ENCODE measurements around the gene GAP43.

GAP43 gene

DNA sequence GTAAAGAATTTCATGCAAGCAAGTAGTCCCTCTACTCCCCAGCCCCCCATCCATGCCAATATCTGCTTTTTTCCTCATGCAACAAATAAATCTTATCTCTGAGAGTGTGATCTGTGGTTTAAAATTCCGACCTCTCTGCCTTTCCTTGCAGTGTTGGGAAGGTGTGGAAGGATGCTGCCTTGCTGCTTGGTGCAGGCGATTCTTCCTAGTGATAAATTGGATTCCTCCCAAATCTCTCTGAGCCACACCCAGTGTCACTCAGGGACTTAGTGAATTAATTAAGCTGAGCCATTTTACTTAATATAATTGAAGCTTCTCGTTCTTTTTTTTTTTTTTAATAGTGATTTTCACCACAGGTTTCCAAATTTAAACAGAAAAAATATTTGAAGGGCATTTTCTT, 3.4 kb downstream of the GAP43 start:
- no peak for DNase-seq (ENCODE audit: low read depth in 2 of 3, low spot score in 1 of 3)

DNA sequence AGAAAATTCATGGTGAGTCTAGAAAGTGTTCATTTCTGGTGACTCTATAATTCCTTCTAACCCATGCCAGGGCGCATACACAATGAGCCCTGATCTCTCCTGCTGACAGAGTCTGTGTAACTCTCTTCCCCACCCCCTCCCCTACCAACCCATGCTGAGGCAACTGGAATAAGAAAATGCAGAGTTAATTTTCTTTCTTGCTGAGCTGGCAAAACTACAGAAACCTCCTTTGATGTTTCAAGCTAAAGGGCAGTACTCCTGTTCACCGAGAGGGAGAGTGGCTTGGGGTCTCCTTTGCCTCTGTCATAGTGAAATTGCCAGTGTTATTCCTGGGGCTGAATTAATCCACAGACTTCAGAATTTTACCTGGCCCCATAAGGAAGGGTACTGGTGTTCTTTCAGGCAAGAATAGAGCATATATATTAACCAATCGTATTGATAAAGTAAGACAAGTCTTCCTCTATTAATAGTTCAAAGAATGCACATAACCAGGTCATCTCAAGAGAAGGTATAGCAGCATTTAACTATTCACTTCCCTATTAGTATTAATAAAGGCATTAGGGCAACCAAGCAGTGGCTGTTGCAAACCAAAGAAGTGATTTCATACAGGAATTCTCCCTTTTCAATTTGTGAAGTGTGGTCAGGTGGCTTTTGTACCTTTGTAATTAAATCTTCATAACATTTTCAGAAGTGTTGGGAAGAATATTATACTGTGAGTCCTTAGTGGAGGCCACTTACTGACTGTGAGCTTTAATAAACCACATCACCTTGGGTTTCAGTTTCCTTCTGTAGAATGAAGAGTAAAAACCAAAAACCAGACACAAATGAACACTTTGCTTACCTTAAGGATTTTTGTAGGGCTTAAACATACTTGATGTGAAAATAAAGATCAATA, 4.1 kb downstream of the GAP43 start:
- no peak for DNase-seq (ENCODE audit: low read depth in 2 of 3, low spot score in 1 of 3)

DNA sequence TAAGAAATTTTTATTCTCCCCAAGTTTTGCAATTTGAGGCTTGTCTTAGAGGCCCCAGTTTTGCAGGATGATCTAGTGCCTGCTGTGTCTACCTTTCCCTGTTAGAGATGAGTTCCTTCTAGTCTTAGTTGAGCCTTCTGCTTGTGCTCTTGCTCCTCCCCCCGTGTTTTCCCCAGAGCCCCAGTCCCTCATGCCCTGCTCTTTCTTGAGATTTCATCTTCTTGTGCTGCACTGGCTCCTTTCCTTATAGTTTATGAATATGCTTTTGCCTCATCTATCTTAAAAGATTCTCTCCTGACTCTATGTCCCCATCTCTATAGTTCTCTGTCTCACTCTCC, 4.7 kb downstream of the GAP43 start:
- no peak for DNase-seq (ENCODE audit: low read depth in 2 of 3, low spot score in 1 of 3)

DNA sequence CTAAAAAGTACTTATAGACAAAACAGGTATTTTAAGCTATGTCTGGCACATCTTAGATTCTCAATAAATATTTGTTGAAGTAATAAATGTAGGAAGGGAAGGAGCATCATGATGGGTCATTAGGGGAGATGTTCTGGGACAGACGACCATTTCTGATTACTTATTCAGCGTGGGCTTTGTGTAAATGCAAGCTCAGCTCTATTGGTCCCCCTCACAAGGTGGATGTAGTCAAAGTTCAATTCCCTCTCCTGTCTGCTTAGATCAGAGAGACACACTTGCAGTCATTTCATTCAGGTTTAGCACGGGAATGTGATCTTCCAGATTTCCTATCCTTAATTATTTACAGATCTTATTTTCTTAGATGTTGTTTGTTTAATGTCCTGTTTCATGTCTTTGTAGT, 7.5 kb downstream of the GAP43 start:
- no peak for DNase-seq (ENCODE audit: low read depth in 2 of 3, low spot score in 1 of 3)

DNA sequence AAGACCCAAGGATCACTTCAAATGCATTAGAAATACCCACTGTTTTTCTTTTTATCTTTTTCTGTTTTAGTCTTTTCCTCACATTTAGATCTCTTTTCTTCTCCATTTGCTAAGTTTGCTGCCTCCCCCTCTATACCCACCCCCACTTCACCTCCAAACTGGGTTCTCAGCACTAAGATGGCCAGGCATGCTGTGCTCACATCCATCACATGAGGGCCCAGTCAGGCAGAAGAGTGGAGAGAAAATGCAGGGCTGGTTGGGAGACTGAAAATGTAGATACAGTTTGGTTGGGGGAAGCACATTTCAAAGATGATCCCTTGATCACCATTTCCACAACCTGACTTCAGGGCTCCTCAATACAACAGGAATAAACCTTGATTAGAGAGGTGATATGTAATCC, 8.7 kb downstream of the GAP43 start:
- no peak for DNase-seq (ENCODE audit: low read depth in 2 of 3, low spot score in 1 of 3)

DNA sequence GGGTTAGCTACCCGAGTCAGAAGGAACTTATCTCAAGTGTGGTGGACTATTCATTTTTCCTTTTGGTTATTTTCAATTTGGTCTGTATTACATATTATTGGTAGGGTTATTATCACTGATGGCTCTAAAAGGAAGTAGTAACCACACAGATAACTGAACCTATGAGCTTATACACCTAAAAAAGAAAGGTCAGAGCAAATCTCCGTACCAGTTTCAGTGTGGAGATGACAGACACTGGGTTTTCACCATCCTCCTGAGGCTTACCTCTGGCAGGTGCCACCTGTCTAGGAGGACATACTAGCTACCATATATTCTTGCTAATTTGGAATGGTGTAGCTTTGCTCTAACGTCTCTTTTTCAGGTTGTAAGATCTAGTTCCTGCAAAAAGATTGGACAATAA, 10.2 kb downstream of the GAP43 start:
- no peak for DNase-seq (ENCODE audit: low read depth in 2 of 3, low spot score in 1 of 3)

DNA sequence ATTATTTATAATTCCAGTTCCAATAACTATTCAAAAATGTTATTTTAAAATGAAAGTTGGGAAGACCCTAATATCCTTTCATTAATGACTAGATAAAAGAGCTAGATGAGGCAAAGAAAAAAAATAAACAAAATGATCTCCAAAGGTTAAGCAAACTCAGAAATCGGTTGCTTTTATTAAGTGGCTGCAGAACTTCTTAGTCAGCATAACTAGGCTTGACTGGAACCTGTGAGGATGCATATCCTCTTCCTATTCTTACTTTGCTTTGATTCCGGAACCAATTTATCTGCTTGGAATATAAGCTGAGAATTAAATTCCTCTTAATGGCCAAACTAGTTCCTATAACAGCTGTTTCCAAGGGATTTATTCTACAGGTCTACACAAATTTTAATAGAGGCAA, 10.7 kb downstream of the GAP43 start:
- no peak for DNase-seq (ENCODE audit: low read depth in 2 of 3, low spot score in 1 of 3)

DNA sequence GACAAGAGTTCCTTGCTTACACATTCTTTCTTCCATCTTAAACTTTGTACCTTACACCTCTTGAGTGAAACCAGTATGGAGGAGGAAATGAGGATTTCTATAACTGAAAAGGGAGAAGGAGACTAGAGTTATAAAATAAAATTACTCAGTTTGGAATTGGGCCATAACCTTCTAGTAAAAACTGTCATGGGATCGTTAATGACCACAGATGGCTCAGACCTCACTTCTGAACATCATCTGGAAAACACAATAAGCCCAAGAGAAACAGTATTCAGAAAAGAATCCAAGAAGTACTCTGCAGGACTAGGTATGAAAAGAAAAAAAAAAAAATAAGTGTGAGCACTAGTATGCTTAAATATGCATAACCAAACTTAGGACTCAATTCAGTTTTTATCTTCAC, 12.1 kb downstream of the GAP43 start:
- DNase-seq (ENCODE audit: low read depth in 2 of 3, low spot score in 1 of 3), result no peak

DNA sequence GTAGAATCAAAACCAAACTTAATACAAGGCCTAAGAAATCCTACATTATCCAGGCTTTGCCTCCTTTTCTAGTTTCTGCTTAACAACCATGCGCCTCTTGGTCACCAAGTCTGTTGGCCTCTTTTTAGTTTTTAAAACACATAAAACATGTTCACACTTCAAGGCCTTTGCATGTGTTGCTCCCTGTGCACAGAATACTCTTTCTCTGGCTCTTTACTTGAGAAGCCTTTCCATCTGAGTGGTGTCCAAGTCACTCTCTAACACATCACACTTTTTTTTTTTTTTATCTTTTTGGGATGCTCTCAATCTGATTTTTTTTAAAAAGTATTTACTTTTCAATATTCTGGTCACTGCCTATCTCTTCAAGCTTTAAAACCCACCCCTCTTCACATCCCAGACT, 14.9 kb downstream of the GAP43 start:
- DNase-seq (ENCODE audit: low read depth in 2 of 3, low spot score in 1 of 3), result no peak

DNA sequence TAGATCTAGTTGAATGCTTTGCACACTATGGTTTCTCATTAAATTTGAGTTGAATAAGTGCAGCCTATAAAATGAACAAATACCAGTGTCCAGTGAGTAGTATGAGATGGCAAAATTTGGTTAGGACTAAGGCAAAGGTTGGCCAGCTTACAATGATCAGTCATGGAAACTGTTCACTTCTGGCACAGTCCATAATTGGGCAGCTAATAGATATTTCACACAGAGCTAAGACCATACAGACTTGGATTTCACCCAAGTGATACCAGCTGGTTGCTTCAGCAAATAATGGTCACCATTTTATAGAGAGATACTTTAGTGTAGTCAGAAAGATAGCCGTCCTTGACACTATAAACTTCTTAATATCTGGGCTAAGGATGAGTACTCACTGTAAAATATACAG, 15.7 kb downstream of the GAP43 start:
- no peak for DNase-seq (ENCODE audit: low read depth in 2 of 3, low spot score in 1 of 3)

DNA sequence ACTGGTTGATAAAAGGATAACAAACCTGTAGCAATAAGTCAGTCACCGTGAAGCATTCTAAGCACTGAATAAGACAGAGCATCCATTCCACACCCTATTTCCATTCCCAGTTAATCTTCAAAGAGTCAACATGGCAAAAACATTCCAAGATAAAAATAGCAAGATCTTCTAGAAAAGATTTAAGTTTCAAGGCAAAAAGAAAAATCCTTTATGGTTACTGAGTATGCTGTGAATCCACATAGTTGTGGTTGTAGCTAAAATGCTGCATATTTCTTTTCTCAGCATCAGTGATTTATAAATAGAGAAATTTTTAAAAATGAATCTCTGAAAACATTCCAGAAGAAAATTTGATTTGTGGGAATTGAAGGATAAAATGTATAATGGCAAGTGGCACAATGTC, 21.1 kb downstream of the GAP43 start:
- no peak for DNase-seq (ENCODE audit: low read depth in 2 of 3, low spot score in 1 of 3)

DNA sequence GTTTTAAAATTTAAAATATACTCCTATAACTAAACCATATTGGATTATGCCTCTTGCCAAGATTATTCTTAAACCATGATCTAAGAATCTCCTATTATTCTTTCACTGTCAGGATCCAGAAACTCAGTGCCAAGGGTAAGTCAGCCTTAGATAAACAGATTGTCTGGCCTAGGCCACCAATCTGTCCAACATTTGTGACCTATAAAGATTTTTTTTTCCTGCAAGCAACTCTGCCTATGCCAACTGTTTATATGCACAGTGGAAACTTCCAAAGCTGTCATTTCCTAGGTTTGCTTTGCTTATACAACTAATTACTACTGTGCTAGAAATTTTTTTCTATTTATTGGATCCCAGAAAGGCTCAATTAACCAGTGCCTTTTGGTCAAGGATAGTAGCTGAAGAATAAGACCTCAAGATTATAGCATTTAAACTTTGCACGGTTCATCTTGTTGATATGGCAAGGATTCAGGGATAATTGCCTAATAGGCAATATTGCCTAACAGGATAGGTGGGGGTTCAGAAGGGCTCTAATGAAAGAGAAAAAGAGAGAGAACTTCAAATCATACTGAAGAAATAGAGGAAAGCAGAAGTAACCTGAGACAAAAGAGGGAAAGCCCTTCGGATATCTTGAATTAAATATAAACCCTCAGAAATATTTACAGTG, 22.8 kb downstream of the GAP43 start:
- DNase-seq (ENCODE audit: low read depth in 2 of 3, low spot score in 1 of 3), result no peak

DNA sequence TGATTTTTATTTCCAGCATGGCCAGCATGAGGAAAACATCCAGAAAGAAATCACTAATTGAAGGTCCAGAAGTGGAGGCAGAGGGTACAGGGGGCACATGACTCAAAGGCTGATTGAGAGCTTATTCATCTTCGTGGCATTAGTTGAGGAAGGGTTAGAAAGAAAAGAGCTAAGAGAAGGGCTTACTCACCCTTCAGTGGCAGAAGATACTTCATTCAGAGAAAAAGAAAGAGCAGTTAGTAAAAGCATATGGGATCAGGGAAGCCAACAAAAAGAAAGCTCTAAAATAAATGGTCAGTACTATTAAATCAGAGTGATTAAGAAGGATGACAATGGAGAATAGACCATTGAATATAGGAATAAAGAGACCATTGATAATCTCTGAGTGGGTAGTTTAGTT, 25.2 kb downstream of the GAP43 start:
- DNase-seq (ENCODE audit: low read depth in 2 of 3, low spot score in 1 of 3), result no peak

DNA sequence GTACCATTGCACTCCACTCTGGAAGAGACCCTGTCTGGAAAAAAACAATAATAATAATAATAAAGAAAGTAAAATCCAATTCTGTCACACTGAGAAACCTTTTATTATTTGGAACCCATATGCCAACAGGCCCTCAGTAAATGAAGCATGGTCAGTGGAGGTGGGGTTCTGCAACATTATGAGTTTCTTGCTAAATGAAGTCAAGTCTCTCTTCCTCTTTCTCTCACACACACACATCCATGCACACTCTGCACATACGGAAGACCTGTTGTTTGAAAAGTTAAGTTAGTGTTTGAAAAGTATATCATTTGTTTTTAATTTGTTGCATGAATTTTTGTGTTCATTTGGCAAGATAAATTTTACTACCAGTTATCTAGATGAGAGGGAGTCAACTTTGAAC, 27.8 kb downstream of the GAP43 start:
- no peak for DNase-seq (ENCODE audit: low read depth in 2 of 3, low spot score in 1 of 3)

DNA sequence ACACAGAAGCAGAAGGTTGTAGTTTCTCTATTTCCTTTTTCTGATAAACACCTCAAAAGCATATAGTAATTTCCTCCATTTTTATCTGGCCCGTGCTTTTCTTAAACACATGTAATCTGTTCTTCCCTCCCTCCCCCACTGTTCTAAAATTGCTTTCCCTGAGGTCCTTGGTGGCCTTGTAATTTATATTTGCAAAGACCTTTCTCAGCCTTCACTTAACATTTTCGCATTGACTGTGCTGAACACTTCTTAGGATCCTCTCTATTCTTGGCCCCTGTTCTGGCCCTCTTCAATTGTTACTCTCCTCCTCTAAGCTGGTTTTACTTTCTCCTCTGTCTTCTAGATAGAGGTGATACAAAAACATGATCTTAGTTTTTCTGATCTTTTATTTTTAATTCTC, 28.3 kb downstream of the GAP43 start:
- no peak for DNase-seq (ENCODE audit: low read depth in 2 of 3, low spot score in 1 of 3)

DNA sequence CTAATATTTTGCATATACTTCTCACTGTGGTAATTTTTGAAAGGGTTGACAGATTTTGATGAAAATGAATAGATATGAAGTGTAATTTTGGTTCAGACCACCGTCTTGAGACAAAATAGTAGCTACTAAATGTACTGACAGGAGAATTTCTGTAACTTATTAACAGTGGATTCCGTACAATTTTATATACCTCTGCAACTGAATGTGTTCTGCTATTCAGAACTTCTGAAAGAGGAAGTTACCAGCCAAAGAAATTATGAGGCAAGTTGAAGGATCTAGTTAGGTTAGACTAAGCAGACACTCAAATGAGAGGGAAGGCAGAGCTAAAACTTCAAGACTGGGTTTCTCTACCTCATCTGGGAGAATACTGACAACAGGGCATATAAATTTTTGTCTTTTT, 29.4 kb downstream of the GAP43 start:
- DNase-seq (ENCODE audit: low read depth in 2 of 3, low spot score in 1 of 3), result no peak

DNA sequence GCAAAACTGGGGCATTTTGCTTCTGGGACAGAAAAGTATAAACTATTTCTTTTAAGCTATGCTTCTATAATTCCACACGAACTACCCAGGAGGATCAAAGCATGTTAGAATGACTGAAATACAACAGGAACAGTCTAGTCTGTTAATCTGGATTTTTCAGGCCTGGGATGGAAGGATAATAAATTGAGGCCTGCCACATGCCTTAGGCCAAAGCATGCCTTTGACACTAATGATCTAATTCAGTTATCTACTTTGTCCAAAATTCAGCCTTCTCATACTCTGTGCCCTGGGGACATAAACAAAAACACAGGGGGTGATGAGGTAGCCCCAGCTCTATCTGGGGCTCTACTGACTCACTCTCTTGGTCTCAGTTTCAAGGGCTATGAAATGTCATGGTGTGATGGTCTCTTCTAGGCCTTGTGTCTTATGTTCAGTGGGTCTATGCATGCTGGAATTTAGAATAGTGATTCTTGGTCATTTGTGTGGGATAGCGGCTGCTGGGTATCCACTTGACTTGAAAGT, 32.5 kb downstream of the GAP43 start:
- DNase-seq (ENCODE audit: low read depth in 2 of 3, low spot score in 1 of 3), result no peak

DNA sequence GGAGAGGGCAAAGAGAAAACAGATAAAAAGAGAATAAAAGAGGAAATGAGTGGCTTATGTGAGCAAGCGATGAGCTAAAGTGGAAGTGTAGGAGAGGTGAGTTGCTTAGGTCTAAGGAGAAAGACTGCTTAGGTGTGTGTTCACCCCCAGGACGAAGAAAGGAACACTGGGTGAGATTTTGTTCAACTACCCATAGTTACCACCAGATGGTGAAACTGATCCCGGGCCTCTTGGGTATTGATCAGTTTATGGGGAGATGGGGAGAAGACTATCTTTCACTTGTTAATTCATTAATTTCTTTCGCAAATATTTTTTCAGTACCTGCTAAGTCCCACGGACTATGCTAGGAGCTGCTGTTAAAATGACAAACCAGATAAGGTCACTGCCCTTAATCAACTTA, 33.9 kb downstream of the GAP43 start:
- no peak for DNase-seq (ENCODE audit: low read depth in 2 of 3, low spot score in 1 of 3)

DNA sequence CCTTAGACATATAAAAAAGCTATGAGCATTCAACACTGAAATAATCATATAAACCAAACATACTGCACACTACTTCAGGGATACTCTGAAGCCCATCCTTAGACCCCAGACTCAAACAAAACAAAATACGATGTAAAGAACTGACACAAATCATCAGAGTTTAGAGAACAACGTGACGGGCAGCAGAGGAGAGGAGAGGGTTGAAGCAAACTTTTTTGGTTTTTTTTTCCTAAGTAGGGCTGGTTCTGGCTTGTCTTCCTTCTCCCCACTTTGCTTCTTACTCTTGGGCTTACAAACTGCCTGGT, 34.7 kb downstream of the GAP43 start:
- DNase-seq (ENCODE audit: low read depth in 2 of 3, low spot score in 1 of 3), result no peak

DNA sequence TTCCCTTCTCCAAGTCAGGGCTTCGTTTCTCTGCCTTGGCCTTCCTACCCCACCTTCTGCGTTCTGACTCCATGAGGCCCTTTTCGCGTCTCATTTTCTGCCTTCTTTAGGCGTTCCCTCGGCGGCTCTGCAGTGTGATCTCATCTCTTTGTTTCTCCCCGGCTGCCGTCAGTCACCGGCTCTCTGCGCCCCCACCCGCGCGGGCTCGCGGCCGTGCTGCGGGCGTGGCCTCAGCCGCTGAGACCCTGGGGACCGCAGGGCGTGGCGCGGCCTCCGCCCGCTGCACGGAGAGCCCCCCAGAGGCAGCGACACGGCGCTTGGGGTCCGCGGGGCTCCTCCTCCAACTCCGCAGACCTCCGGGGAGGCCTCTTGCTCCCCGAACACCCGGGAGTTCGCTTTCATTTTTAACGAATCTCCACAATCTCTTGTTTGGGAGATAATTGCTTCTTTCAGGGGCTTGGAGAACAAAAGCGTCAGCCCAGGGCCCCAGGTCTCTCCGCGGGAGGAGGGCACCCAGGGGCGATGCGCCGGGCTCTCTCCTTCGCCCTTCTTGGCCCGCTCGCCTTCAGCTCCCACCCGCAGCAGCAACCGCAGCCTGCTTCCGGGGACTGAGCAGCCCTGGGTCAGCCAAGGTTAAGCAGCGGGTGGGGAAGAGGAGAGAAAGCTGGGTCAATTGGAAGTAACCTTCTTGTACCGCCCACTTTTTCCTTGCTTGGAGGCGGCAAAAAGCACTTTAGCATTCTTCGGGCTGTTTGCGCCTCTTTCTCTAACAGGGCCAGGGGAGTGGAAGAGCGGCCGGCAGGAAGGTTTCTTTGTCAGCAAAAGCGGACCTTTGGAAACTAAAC, 35.2 kb downstream of the GAP43 start:
- peak; percentile 48 to 59 (median 54) for DNase-seq (ENCODE audit: low read depth in 2 of 3, low spot score in 1 of 3)

DNA sequence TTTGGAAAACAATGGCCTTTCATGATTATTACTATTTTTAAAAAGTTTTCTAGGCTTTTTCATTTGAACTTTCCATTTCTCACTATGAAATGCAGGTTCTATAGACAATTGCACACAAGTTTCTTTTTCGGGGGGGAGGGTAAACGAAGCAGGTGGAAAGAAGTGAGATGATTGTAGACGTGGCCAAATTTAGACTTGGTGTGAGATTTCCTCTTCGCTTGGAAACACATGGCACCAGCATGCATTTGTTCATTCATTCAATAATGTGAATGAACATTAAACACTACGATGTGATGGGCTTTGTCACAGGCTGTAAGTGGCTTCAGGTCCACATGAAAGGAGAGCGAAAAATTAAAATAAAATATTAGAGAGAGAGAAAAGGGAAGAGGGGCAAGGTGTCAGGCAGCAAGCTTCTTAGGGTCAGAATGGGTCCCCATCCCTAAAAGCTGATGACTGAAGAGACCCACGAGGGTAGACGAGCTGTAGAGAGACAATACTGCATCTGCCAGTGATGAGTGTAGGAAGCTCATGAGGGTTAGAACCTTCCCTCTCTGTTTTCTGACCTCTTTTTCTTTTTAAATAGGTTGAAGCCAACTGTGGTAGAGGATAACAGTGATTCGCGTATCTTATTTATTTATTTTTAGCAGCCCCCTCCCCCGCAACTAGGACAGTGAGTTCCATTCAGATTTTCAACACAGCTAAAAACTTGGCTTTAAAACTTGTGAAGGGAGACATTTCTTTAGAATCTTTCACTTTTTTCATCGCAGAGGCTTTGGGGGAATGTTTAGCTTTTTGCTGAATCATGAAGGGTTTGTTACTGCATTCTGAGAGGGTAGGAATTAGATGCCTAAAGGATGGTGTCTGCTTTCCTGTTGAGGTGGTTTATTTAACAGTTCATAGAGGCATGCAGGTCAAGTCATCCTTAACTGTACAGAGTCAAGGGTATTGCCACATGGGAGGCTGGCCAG, 36.2 kb downstream of the GAP43 start:
- DNase-seq (ENCODE audit: low read depth in 2 of 3, low spot score in 1 of 3), result no peak
